Calu3 (cell line): ENCODE measurements around the gene B4GALT7. TPM values are rescaled to one million over a fixed set of nuclear protein-coding genes. Genes with fewer than 3 reads are reported as not detected.

Experiments
- BruUV-seq: library from RNA; stranded (reverse); fragments of 400-500 nt; replicated peaks from 2 replicates; lab custom pipeline; 2021; lab: Mats Ljungman, UMichigan
- CTCF ChIA-PET: fragments of 300-600 bp; sonication (Branson Sonifier 250); formaldehyde crosslinking; loops from one replicate; lab custom pipeline; 2022; ENCODE audit warnings: antibody characterized with exemption; lab: Charles Lee
- DNase-seq: peaks from one replicate; pipeline ENCODE4 v3.0.0; 2022
- H3K27ac Mint-ChIP-seq: one replicate; pipeline ENCODE4 v1.8.0; 2022; ENCODE audit warnings: mixed read lengths; ENCODE audit not compliant: unreplicated experiment
- H3K27me3 Mint-ChIP-seq: one replicate; pipeline ENCODE4 v1.8.0; 2022; ENCODE audit warnings: mixed read lengths; ENCODE audit not compliant: unreplicated experiment
- H3K36me3 Mint-ChIP-seq: one replicate; pipeline ENCODE4 v1.8.0; 2022; ENCODE audit warnings: mild to moderate bottlenecking, moderate library complexity, mixed read lengths; ENCODE audit not compliant: insufficient read depth, unreplicated experiment
- H3K4me1 Mint-ChIP-seq: one replicate; pipeline ENCODE4 v1.8.0; 2022; ENCODE audit warnings: mild to moderate bottlenecking, low read depth, mixed read lengths; ENCODE audit not compliant: unreplicated experiment
- H3K4me3 Mint-ChIP-seq: one replicate; pipeline ENCODE4 v1.8.0; 2022; ENCODE audit warnings: mild to moderate bottlenecking, low read depth, moderate library complexity, mixed read lengths; ENCODE audit not compliant: unreplicated experiment
- H3K9me3 Mint-ChIP-seq: one replicate; pipeline ENCODE4 v1.8.0; 2022; ENCODE audit warnings: low read depth, mixed read lengths; ENCODE audit not compliant: unreplicated experiment
- CTCF ChIP-seq: fragments of 200-600 bp; IDR thresholded peaks from one replicate; pipeline ENCODE4 v1.8.0; 2022; ENCODE audit warnings: antibody characterized with exemption; ENCODE audit not compliant: unreplicated experiment
- intact Hi-C: fragments of 100-400 bp; cut with micrococcal nuclease; formaldehyde crosslinking; loops from one replicate; pipeline ENCODE4 v1.10.0; 2022; ENCODE audit not compliant: unreplicated experiment
- total RNA-seq: library from RNA; stranded (reverse); gene quantifications from 2 replicates; pipeline ENCODE4 v1.2.3, GENCODE V29; 2022

B4GALT7 gene
- total RNA-seq, 1 experiment from 2014 or later, result 55.7 TPM

DNA sequence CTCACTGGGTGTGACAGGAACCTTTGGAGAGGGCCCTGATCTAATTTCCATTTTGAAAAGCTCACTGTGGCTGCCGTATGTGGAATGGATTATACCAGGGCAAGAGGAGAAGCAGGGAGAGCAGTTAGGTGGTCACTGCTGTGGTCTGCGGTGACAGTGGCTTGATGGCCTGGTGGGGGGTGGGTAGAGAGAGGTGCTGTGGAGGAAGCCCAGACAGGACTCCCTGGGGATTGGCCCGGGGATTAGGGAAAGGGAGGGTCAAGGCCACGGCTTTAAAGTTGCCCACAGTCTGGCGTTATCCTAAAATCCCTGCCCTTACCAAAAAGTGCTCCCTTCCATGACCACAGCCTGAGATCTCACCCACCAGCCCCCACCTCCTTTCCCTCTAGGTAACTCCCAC lies 4.7 kb downstream of the B4GALT7 start:
- intact Hi-C loops, result no loop called here
- no peak for TF ChIP-seq CTCF
- Mint-ChIP-seq H3K27ac (peak overlapping the region; percentile 42), H3K36me3 (peaks cover 39% of the 10 kb centered on the region), H3K27me3 (no peaks in the 10 kb centered on the region), H3K4me3 (peak overlapping the region; percentile 6), H3K4me1 (peaks cover 18% of the 10 kb centered on the region), H3K9me3 (no peaks in the 10 kb centered on the region)
- BruUV-seq, result no TSS peak
- CTCF ChIA-PET, result no interaction called here
- DNase-seq, result no peak

GRCh38 chr5:177605078-177605477 lies 5.1 kb downstream of the B4GALT7 start:
- TF ChIP-seq CTCF, result no peak
- intact Hi-C loops, result no loop called here
- H3K27ac Mint-ChIP-seq, result peak overlapping the region; percentile 42
- no peaks in the 10 kb centered on the region for H3K9me3 Mint-ChIP-seq
- peaks cover 18% of the 10 kb centered on the region for H3K4me1 Mint-ChIP-seq
- H3K36me3 Mint-ChIP-seq, result peaks cover 39% of the 10 kb centered on the region
- no TSS peak for BruUV-seq
- H3K27me3 Mint-ChIP-seq, result no peaks in the 10 kb centered on the region
- CTCF ChIA-PET, result no interaction called here
- H3K4me3 Mint-ChIP-seq, result peak overlapping the region; percentile 6
- no peak for DNase-seq

DNA sequence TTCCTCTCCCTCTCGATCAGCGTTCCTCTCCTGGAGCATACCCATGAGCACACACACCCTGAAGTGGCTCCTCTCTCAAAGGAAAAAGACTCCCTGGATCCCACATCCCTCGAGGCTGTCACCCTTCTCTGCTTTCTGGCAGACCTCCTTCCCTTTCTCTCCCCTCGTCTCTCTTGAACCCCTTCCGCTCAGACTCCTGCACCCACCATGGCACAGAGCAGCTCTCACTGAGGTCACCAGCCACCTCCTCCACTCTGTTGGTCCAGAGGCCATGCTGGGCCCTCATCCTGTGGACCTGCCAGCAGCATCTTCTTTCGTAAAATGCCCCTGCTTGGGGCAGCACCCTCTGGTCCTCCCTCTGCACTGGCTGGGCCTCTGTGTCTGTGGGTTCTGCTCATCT lies 5.7 kb downstream of the B4GALT7 start:
- Mint-ChIP-seq H3K27ac (no peak overlapping the region), H3K9me3 (no peaks in the 10 kb centered on the region), H3K4me3 (no peak overlapping the region), H3K4me1 (peaks cover 18% of the 10 kb centered on the region), H3K27me3 (no peaks in the 10 kb centered on the region), H3K36me3 (peaks cover 39% of the 10 kb centered on the region)
- CTCF ChIA-PET, result interaction anchor here (1.0 kb wide), 1 partner anchor 23 kb away, joined by 3 read pairs; no protein-coding TSS in a partner anchor
- intact Hi-C loops, result no loop called here
- BruUV-seq, result no TSS peak
- TF ChIP-seq CTCF, result no peak
- no peak for DNase-seq

DNA sequence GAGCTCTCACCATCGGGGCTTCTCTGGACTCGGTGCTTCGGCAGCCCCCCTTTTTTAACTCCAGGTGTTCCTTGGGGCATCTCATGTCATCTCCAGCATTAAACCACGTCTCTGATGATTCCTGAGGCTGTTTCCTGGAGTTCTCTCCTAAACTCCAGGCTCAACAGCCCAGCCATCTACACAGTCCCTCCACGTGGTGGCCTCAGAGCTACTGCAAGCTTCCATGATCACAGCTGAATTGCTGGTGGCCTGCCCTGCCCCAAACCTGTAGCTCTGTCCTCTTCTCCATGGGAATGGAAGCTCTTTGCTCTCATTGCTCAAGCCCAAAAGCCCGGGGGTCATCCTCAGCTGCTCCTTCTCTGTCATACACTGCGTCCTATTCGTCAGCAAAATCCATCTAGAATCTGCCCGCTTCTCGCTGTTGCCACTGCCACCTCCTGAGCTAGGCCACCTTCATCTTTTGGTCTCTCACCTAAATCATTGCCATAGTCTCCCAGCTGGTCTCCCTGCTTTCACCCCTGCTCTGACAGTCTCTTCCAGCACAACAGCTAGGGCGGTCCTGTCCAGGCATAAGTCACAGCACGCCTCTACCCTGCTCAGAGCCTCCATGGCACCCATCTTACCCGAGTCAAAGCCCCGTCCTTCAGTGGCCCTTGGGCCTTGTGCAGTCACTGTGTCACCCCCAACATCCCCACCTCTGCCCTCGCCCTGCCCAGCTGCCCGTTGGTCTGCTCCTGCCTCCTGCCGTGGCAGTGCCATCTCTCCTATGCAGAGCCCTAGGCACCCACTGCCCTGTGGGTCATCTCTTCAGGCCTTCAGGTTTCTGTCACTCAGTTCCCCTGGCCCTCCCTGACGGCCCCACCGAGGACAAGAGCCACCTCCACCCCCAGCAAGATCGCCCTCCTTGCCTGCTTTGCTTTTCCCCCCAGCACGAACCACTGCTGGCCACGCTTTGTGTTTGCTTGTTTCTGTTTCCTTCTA lies 6.4 kb downstream of the B4GALT7 start:
- no peak for TF ChIP-seq CTCF

More for the DNA sequence above, 6.4 kb downstream of the B4GALT7 start:
- Mint-ChIP-seq H3K27ac (peak overlapping the region; percentile 18), H3K9me3 (no peaks in the 10 kb centered on the region), H3K27me3 (no peaks in the 10 kb centered on the region), H3K4me3 (no peak overlapping the region), H3K36me3 (peaks cover 36% of the 10 kb centered on the region), H3K4me1 (peaks cover 18% of the 10 kb centered on the region)
- CTCF ChIA-PET, result interaction anchor here (0.7 to 1.0 kb wide), 2 partner anchors 14 to 23 kb away, joined by 3 read pairs; partner anchors contain the start of gene TMED9
- BruUV-seq, result no TSS peak
- no peak for DNase-seq
- intact Hi-C loops, result no loop called here
